Gastrocnemius medialis (tissue), 4 donors: ENCODE results near the gene SEC22A.

ENCODE experiments used
- POLR2A ChIP-seq, 2 donors: fragments of 450-650 bp; IDR thresholded peaks; one replicate each; pipeline ENCODE4 v1.6.1; 2017; ENCODE audit warnings: antibody characterized with exemption in 2 of 2, mild to moderate bottlenecking in 2 of 2, moderate library complexity in 2 of 2
- TF ChIP-seq, protein P1 (sequence below), 5 experiments: fragments of 450-650 bp in 3 of 5; fragments of 200-600 bp in 2 of 5; sonication (generic) in 2 of 5; IDR thresholded peaks in 4 of 5; conservative IDR thresholded peaks in 1 of 5; 1 replicate in 4 of 5; 2 replicates in 1 of 5; pipeline ENCODE4 v1.5.1; 2016 to 2019; ENCODE audit warnings: antibody characterized with exemption in 5 of 5, mild to moderate bottlenecking in 3 of 5, moderate library complexity in 3 of 5

DNA sequence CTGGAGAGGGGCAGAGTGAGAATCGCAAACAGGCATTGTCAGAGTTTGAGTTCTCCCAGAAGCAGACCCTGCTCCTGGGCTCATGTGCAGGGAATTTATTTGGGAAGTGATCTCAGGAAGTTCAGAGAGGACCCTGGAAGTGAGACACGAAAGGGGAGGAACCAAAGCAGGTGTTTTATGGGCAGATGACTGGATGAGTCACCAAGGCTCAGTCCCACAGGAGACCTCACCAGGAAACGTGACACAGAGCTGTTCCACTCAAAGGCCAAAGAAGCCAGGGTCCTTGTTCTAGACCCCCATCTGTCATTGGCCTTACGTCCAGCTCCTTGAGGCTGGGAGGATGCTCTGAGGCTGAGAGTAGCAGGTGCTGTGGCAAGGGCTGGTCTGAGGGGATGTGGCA, 43.4 kb upstream of the SEC22A start:
- TF ChIP-seq, protein P1, sequence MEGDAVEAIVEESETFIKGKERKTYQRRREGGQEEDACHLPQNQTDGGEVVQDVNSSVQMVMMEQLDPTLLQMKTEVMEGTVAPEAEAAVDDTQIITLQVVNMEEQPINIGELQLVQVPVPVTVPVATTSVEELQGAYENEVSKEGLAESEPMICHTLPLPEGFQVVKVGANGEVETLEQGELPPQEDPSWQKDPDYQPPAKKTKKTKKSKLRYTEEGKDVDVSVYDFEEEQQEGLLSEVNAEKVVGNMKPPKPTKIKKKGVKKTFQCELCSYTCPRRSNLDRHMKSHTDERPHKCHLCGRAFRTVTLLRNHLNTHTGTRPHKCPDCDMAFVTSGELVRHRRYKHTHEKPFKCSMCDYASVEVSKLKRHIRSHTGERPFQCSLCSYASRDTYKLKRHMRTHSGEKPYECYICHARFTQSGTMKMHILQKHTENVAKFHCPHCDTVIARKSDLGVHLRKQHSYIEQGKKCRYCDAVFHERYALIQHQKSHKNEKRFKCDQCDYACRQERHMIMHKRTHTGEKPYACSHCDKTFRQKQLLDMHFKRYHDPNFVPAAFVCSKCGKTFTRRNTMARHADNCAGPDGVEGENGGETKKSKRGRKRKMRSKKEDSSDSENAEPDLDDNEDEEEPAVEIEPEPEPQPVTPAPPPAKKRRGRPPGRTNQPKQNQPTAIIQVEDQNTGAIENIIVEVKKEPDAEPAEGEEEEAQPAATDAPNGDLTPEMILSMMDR (IDR thresholded peaks at IDR 0.05 in 4 of 5, conservative IDR thresholded peaks at IDR 0.05 in 1 of 5), result no peak
- no peak for TF ChIP-seq POLR2A (IDR thresholded peaks at IDR 0.05)
